NCI-H146 (cell line): ENCODE measurements around the gene HOXB3.

ENCODE experiments used
- DNase-seq: peaks from one replicate; lab custom pipeline; 2025; lab: John Stamatoyannopoulos, UW

The HOXB3 gene

GRCh38 chr17:48556576-48557401, 33.3 kb downstream of the HOXB3 start:
- DNase-seq = no peak

- DNase-seq = no peak
These were observed 33.8 kb downstream of the HOXB3 start for GRCh38 chr17:48556229-48556575.

- peak; percentile 81 for DNase-seq
These were observed 34.5 kb downstream of the HOXB3 start for GRCh38 chr17:48555258-48556228.

GRCh38 chr17:48554412-48555257, 35.4 kb downstream of the HOXB3 start:
- DNase-seq = peak; percentile 34

GRCh38 chr17:48553826-48554225, 36.2 kb downstream of the HOXB3 start:
- DNase-seq = no peak

- no peak for DNase-seq
These were observed 36.9 kb downstream of the HOXB3 start for GRCh38 chr17:48553190-48553547.

GRCh38 chr17:48552466-48553189, 37.4 kb downstream of the HOXB3 start:
- DNase-seq = no peak

GRCh38 chr17:48551596-48552465, 38.2 kb downstream of the HOXB3 start:
- DNase-seq = no peak

GRCh38 chr17:48551214-48551555, 38.9 kb downstream of the HOXB3 start:
- no peak for DNase-seq

GRCh38 chr17:48550502-48551213, 39.4 kb downstream of the HOXB3 start:
- DNase-seq = no peak

GRCh38 chr17:48549914-48550501, 40.0 kb downstream of the HOXB3 start:
- DNase-seq = no peak

- no peak for DNase-seq
These were observed 40.8 kb downstream of the HOXB3 start for GRCh38 chr17:48549281-48549630.

- no peak for DNase-seq
These were observed 41.3 kb downstream of the HOXB3 start for GRCh38 chr17:48548523-48549280.

GRCh38 chr17:48547808-48548522, 42.1 kb downstream of the HOXB3 start:
- no peak for DNase-seq

GRCh38 chr17:48546924-48547807, 42.9 kb downstream of the HOXB3 start:
- DNase-seq = no peak

- DNase-seq = no peak
These were observed 43.7 kb downstream of the HOXB3 start for GRCh38 chr17:48546137-48546923.
